ENCODE results near the gene MID1IP1. TPM values are rescaled to one million over a fixed set of nuclear protein-coding genes. Genes with fewer than 3 reads are reported as not detected.

Gene MID1IP1
- total and polyA plus RNA-seq, 2 of the 8 experiments (the other 6 are each of a cell fraction or from before 2014, with no cell fraction given): 118 to 128 TPM

GRCh38 chrX:38811515-38812243 lies 10.4 kb downstream of the MID1IP1 start:
- 92% methylated on average over 3 of the region's 3 CpGs; no CpG with 5 or more reads in 1 of the 2 experiments for WGBS, 2 experiments (ENCODE audit: extremely low coverage in 1 of 2, insufficient coverage in 1 of 2, insufficient read length in 1 of 2, insufficient replicate concordance in 2 of 2, low coverage in 1 of 2, low lambda C conversion rate in 2 of 2, missing lambda C conversion rate in 1 of 2)
- Histone ChIP-seq H3K18ac (ENCODE audit: extremely low read depth, low read length) (no peak overlapping the region), H4K5ac (ENCODE audit: insufficient read length, low read depth, low read length) (no peak overlapping the region), H3K79me2 (ENCODE audit: control insufficient read depth in 1 of 2, insufficient read depth in 2 of 2, low read length in 2 of 2) (peaks cover 0 to 5% of the 10 kb centered on the region in 2 experiments; a peak in 2 of 4 replicates), H3K36me3 (ENCODE audit: control insufficient read depth in 2 of 4, insufficient read depth in 4 of 4, low read length in 3 of 4) (peaks cover 0 to 3% (median 0%) of the 10 kb centered on the region in 4 experiments; a peak in 1 of 8 replicates), H2BK5ac (ENCODE audit: low read depth, low read length) (no peak overlapping the region), H2AK5ac (ENCODE audit: low read depth, low read length) (no peak overlapping the region), H4K91ac (replicated peaks; ENCODE audit: insufficient read length, low read length) (no peak overlapping the region), H4K8ac (ENCODE audit: extremely low read depth, insufficient read depth, low read length) (no peak overlapping the region), H2BK15ac (ENCODE audit: low read length) (no peak overlapping the region), H3K4me3 (ENCODE audit: extremely low read depth in 1 of 4, insufficient read depth in 2 of 4, low read depth in 3 of 4, low read length in 4 of 4) (no peak overlapping the region), H3K9ac (replicated peaks in 1 of 4; ENCODE audit: extremely low read depth in 1 of 4, low read depth in 3 of 4, low read length in 3 of 4) (no peak overlapping the region), H3K4ac (replicated peaks; ENCODE audit: insufficient read length, low read depth, low read length) (no peak overlapping the region), H3K27me3 (replicated peaks in 1 of 4; ENCODE audit: control insufficient read depth in 3 of 4, extremely low read depth in 1 of 4, insufficient read depth in 3 of 4, low read length in 3 of 4) (no peaks in the 10 kb centered on the region), H2AFZ (ENCODE audit: low read length) (no peak overlapping the region), H2BK12ac (ENCODE audit: low read depth, low read length) (no peak overlapping the region), H2BK120ac (replicated peaks; ENCODE audit: low read depth, low read length) (no peak overlapping the region), H3K4me1 (replicated peaks in 1 of 4; ENCODE audit: control insufficient read depth in 3 of 4, insufficient read depth in 4 of 4, low read length in 3 of 4) (peaks cover 0 to 3% (median 0%) of the 10 kb centered on the region in 4 experiments; a peak in 2 of 7 replicates), H3K79me1 (ENCODE audit: low read depth, low read length) (no peaks in the 10 kb centered on the region), H3K9me3 (ENCODE audit: insufficient read depth in 2 of 2, low read depth in 1 of 2, low read length in 1 of 2) (no peaks in the 10 kb centered on the region), H3K23ac (ENCODE audit: insufficient read length) (no peak overlapping the region), H3K56ac (replicated peaks; ENCODE audit: insufficient read length, low read depth, low read length) (no peak overlapping the region), H4K20me1 (replicated peaks in 1 of 2; ENCODE audit: control insufficient read depth in 1 of 2, insufficient read depth in 2 of 2, low read length in 2 of 2) (no peaks in the 10 kb centered on the region), H2BK20ac (ENCODE audit: low read length) (no peak overlapping the region), H3K4me2 (ENCODE audit: insufficient read depth in 1 of 2, low read depth in 2 of 2, low read length in 2 of 2) (no peak overlapping the region), H3K27ac (ENCODE audit: low read depth, low read length) (no peak overlapping the region), H3K23me2 (ENCODE audit: low read depth, low read length) (no peaks in the 10 kb centered on the region), H3K14ac (ENCODE audit: insufficient read length) (no peak overlapping the region)
- no peak for DNase-seq (ENCODE audit: low read depth in 1 of 2, low spot score in 2 of 2)
- ChIA-PET POLR2A (ENCODE audit: partially characterized antibody) (interaction anchor here (1.3 kb wide), 1 partner anchor 9 kb away, joined by 3 read pairs; no protein-coding TSS in a partner anchor), CTCF (ENCODE audit: partially characterized antibody) (no interaction called here)
- FAIRE-seq: peak; percentile 48
- TF ChIP-seq E2F6 (IDR thresholded peaks at IDR 0.05) (no peak), TAF7 (optimal IDR thresholded peaks at IDR 0.05; ENCODE audit: borderline replicate concordance, low read depth, low read length) (no peak)
